HG03575 (cell line): ENCODE data around the gene PTPRB.

Source experiments
- ATAC-seq: cut with Tn5 transposase; IDR thresholded peaks from one replicate; pipeline ENCODE4 v1.9.1; 2021; ENCODE audit not compliant: unreplicated experiment, insufficient number of reproducible peaks, low FRiP score; ENCODE audit errors: extremely low read depth

PTPRB gene

GRCh38 chr12:70607107-70607506, 30.1 kb downstream of the PTPRB start:
- ATAC-seq = no peak

- ATAC-seq = no peak
These were observed 31.3 kb downstream of the PTPRB start for GRCh38 chr12:70605976-70606375.

GRCh38 chr12:70604662-70605061, 32.6 kb downstream of the PTPRB start:
- ATAC-seq = no peak

- no peak for ATAC-seq
These were observed 34.2 kb downstream of the PTPRB start for GRCh38 chr12:70603044-70603443.

- no peak for ATAC-seq
These were observed 38.6 kb downstream of the PTPRB start for GRCh38 chr12:70598467-70599193.

GRCh38 chr12:70592664-70593063, 44.6 kb downstream of the PTPRB start:
- ATAC-seq = no peak

GRCh38 chr12:70590549-70591226, 46.5 kb downstream of the PTPRB start:
- no peak for ATAC-seq

- ATAC-seq = no peak
These were observed 47.2 kb downstream of the PTPRB start for GRCh38 chr12:70590051-70590450.

- no peak for ATAC-seq
These were observed 52.9 kb downstream of the PTPRB start for GRCh38 chr12:70584332-70584731.

GRCh38 chr12:70583251-70583650, 54.0 kb downstream of the PTPRB start:
- ATAC-seq = no peak

GRCh38 chr12:70581208-70581607, 56.0 kb downstream of the PTPRB start:
- ATAC-seq = no peak

- ATAC-seq = no peak
These were observed 60.0 kb downstream of the PTPRB start for GRCh38 chr12:70577283-70577634.

- no peak for ATAC-seq
These were observed 60.6 kb downstream of the PTPRB start for GRCh38 chr12:70576341-70577282.

- no peak for ATAC-seq
These were observed 65.4 kb downstream of the PTPRB start for GRCh38 chr12:70571705-70572268.

- no peak for ATAC-seq
These were observed 66.2 kb downstream of the PTPRB start for GRCh38 chr12:70571029-70571428.

GRCh38 chr12:70561550-70561949, 75.7 kb downstream of the PTPRB start:
- ATAC-seq = no peak

GRCh38 chr12:70560671-70561070, 76.6 kb downstream of the PTPRB start:
- ATAC-seq = no peak

GRCh38 chr12:70559390-70559789, 77.8 kb downstream of the PTPRB start:
- ATAC-seq = no peak

GRCh38 chr12:70557583-70558191, 79.5 kb downstream of the PTPRB start:
- ATAC-seq = no peak
